ENCODE data around the gene ACP2.

- TF ChIP-seq EZH2 (IDR thresholded peaks at IDR 0.05; ENCODE audit: borderline replicate concordance, low read length) = no peak
- TF ChIP-seq CTCF (IDR thresholded peaks at IDR 0.05; ENCODE audit: low read length) = no peak
Measured at GRCh38 chr11:47260366-47260765, 11.8 kb upstream of the ACP2 start.
